Endodermal cell (in vitro differentiated cells): ENCODE results near the gene PLA1A. TPM values are rescaled to one million over a fixed set of nuclear protein-coding genes. Genes with fewer than 3 reads are reported as not detected.

Source experiments
- DNase-seq: peaks from one replicate; pipeline ENCODE4 v3.0.0-alpha.2; 2017
- H3K27ac ChIP-seq: 2 replicates; pipeline ENCODE4 v1.5.1; 2013; ENCODE audit warnings: mild to moderate bottlenecking, low read depth, low read length, moderate library complexity
- H3K27me3 ChIP-seq: 2 replicates; pipeline ENCODE4 v1.6.1; 2013; ENCODE audit warnings: mild to moderate bottlenecking, low read length, moderate library complexity; ENCODE audit not compliant: insufficient read depth, control insufficient read depth, poor library complexity, severe bottlenecking
- H3K36me3 ChIP-seq: 2 replicates; pipeline ENCODE4 v1.7.0; 2013; ENCODE audit warnings: mild to moderate bottlenecking, low read length, moderate library complexity; ENCODE audit not compliant: control insufficient read depth, insufficient read depth
- H3K4me1 ChIP-seq: one replicate; pipeline ENCODE4 v1.7.0; 2013; ENCODE audit warnings: low read length; ENCODE audit not compliant: control insufficient read depth, insufficient read depth
- H3K4me3 ChIP-seq: 2 replicates; pipeline ENCODE4 v1.5.1; 2013; ENCODE audit warnings: mild to moderate bottlenecking, low read length, moderate library complexity
- H3K9ac ChIP-seq: 2 replicates; pipeline ENCODE4 v1.6.1; 2013; ENCODE audit warnings: mild to moderate bottlenecking, low read length, moderate library complexity; ENCODE audit not compliant: poor library complexity, severe bottlenecking; ENCODE audit errors: extremely low read depth
- H3K9me3 ChIP-seq: 2 replicates; pipeline ENCODE4 v1.6.1; 2013; ENCODE audit warnings: mild to moderate bottlenecking, low read length, moderate library complexity; ENCODE audit not compliant: control insufficient read depth
- H3K27ac Mint-ChIP-seq: 2 replicates; pipeline ENCODE4 v1.8.0; 2020; ENCODE audit warnings: mixed read lengths
- H3K27me3 Mint-ChIP-seq: 2 replicates; pipeline ENCODE4 v1.8.0; 2021; ENCODE audit warnings: mild to moderate bottlenecking, mixed read lengths; ENCODE audit not compliant: insufficient read depth
- H3K36me3 Mint-ChIP-seq: 2 replicates; pipeline ENCODE4 v1.8.0; 2020; ENCODE audit warnings: low read depth, mixed read lengths
- H3K4me1 Mint-ChIP-seq: 2 replicates; pipeline ENCODE4 v1.8.0; 2020; ENCODE audit warnings: mixed read lengths
- H3K4me3 Mint-ChIP-seq: 2 replicates; pipeline ENCODE4 v1.8.0; 2020; ENCODE audit warnings: mild to moderate bottlenecking, moderate library complexity, mixed read lengths
- H3K9me3 Mint-ChIP-seq: 2 replicates; pipeline ENCODE4 v1.8.0; 2020; ENCODE audit warnings: mild to moderate bottlenecking, mixed read lengths
- WGBS, 2 experiments: methylation state at CpG; one replicate each; pipeline versions ENCODE4 v1.1.5 to v1.1.7; 2013; ENCODE audit warnings: missing lambda C conversion rate in 2 of 2, mixed read lengths in 1 of 2; ENCODE audit not compliant: insufficient coverage in 1 of 2, insufficient read length in 1 of 2; 5-methylcytosine and 5-hydroxymethylcytosine counted together
- total RNA-seq, 2 donors: library from RNA; stranded (reverse); fragmentation: NEBNext Ultra II Directional in 1 of 2; extraction: Animal tissue kit (Norgen Biotek cat#: 25700) in 1 of 2; gene quantifications; 2 replicates in 1 of 2; 3 replicates in 1 of 2; pipeline ENCODE4 v1.2.1, GENCODE V29; 2021
- TF ChIP-seq, protein P1 (sequence below): fragments of 200-600 bp; sonication (generic); conservative IDR thresholded peaks from 2 replicates; pipeline ENCODE4 v1.5.0; 2021; ENCODE audit warnings: antibody characterized with exemption, mild to moderate bottlenecking

Gene PLA1A
- total RNA-seq, 2 donors from 2014 or later: 2.4 to 5.3 TPM

DNA sequence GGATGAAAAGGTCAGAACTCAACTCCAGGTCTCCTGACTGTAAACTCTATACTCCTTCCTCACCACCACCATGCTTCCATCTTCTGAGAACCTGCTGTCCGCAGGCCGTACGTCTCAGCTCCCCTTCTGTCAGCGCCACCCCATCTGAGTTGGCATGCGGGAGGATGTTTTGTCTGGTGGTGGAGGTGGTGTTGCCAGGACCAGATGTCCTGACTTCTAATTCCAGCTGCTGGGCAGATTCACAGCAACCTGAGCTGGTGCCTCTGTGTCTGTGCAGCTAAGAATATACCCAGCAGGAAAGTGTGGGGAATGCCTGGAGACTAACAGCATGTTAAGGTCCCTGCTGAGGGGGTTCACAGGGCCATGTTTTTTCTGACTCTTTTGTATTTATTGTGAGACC lies 23.2 kb downstream of the PLA1A start:
- H3K4me3 ChIP-seq: no peak overlapping the region
- no peaks in the 10 kb centered on the region for H3K27me3 ChIP-seq
- 97% methylated on average over 5 of the region's 5 CpGs; no CpG with 5 or more reads in 1 of the 2 experiments for WGBS, 2 experiments
- no peaks in the 10 kb centered on the region for H3K9me3 Mint-ChIP-seq
- peaks cover 3% of the 10 kb centered on the region for H3K4me1 ChIP-seq
- peaks cover 2% of the 10 kb centered on the region for H3K27me3 Mint-ChIP-seq
- H3K9me3 ChIP-seq: peaks cover 4% of the 10 kb centered on the region
- H3K36me3 ChIP-seq: no peaks in the 10 kb centered on the region
- peaks cover 13% of the 10 kb centered on the region for H3K4me1 Mint-ChIP-seq
- H3K27ac ChIP-seq: no peak overlapping the region
- TF ChIP-seq, protein P1, sequence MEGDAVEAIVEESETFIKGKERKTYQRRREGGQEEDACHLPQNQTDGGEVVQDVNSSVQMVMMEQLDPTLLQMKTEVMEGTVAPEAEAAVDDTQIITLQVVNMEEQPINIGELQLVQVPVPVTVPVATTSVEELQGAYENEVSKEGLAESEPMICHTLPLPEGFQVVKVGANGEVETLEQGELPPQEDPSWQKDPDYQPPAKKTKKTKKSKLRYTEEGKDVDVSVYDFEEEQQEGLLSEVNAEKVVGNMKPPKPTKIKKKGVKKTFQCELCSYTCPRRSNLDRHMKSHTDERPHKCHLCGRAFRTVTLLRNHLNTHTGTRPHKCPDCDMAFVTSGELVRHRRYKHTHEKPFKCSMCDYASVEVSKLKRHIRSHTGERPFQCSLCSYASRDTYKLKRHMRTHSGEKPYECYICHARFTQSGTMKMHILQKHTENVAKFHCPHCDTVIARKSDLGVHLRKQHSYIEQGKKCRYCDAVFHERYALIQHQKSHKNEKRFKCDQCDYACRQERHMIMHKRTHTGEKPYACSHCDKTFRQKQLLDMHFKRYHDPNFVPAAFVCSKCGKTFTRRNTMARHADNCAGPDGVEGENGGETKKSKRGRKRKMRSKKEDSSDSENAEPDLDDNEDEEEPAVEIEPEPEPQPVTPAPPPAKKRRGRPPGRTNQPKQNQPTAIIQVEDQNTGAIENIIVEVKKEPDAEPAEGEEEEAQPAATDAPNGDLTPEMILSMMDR: no peak
- DNase-seq: no peak
- no peaks in the 10 kb centered on the region for H3K36me3 Mint-ChIP-seq
- no peak overlapping the region for H3K4me3 Mint-ChIP-seq
- H3K9ac ChIP-seq: no peak overlapping the region
- no peak overlapping the region for H3K27ac Mint-ChIP-seq

DNA sequence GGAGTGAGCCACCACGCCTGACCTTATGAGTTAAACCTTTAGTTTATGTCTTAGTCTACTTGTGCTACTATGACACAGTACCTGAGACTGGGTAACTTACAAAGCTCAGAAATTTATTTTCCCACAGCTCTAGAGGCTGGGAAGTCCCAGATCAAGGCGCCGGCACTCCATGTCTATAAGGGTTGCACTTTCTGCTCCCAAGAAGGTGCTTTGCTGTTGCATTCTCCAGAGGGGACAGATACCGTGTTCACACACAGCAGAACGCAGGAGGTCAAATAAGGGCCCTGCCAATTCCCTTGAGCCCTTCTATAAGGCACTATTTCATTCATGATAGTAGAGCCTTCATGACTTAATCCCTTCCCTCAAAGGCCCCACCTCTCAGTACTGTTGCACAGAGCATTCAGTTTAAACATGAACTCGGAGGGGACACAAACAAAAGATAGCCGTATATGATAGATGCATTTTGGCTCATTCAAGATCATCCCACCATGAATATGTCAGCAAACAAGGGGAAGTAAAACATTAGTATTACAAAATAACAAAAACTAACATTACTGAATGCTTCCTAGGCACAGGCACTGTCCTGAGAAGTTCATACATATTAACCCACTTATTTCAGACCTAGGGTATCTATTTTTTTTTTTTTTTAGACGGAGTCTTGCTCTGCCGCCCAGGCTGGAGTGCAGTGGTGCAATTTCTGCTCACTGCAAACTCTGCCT lies 26.5 kb downstream of the PLA1A start:
- Histone ChIP-seq H3K27me3 (no peaks in the 10 kb centered on the region), H3K9me3 (peaks cover 4% of the 10 kb centered on the region), H3K36me3 (no peaks in the 10 kb centered on the region), H3K27ac (no peak overlapping the region), H3K4me3 (no peak overlapping the region), H3K9ac (no peak overlapping the region), H3K4me1 (peaks cover 3% of the 10 kb centered on the region)
- Mint-ChIP-seq H3K36me3 (no peaks in the 10 kb centered on the region), H3K27me3 (peaks cover 6% of the 10 kb centered on the region), H3K4me3 (no peak overlapping the region), H3K9me3 (no peaks in the 10 kb centered on the region), H3K27ac (no peak overlapping the region), H3K4me1 (peaks cover 19% of the 10 kb centered on the region)
- DNase-seq: no peak
- TF ChIP-seq, protein P1: no peak
- 90 to 93% methylated on average over 7 to 9 of the region's 9 CpGs for WGBS, 2 experiments

DNA sequence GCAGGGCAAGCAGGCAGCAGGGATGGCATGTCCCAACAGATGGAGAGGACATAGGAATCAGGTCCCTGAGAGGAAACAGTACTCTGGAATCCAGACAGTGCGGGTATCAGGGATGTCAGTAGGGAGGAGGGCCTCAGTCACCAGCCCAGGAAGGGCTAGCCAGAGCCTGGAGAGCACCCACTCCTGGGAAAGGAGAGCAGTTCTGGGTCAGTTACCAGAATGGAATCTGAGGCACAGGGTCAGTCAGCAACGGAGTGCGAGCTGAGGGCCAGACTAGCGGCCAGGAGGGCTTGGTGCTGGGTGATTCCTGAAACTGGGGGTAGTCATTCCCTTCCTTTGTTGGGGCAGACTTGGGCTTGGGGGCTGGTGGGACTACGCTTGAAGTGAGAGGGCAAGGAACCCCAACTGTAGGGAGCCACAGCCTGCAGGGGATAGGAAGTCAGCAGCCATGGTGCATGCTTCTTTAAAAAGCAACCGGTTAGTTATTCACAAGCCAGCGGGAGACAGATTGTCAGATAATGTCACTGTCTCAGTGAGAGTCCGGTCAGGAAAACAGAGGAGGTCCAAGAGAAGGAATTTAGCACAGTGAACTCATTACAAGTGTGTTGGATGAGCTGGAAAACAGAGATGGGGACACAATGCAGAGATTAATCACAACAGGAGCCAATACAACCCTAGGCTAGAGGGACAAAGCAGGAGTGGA lies 27.9 kb downstream of the PLA1A start:
- H3K27me3 Mint-ChIP-seq: peaks cover 6% of the 10 kb centered on the region
- Histone ChIP-seq H3K27me3 (no peaks in the 10 kb centered on the region), H3K9ac (no peak overlapping the region), H3K27ac (no peak overlapping the region), H3K4me3 (no peak overlapping the region), H3K36me3 (no peaks in the 10 kb centered on the region), H3K9me3 (peaks cover 4% of the 10 kb centered on the region), H3K4me1 (peaks cover 3% of the 10 kb centered on the region)
- peaks cover 19% of the 10 kb centered on the region for H3K4me1 Mint-ChIP-seq
- no peak overlapping the region for H3K4me3 Mint-ChIP-seq
- H3K9me3 Mint-ChIP-seq: no peaks in the 10 kb centered on the region
- no peaks in the 10 kb centered on the region for H3K36me3 Mint-ChIP-seq
- WGBS, 2 experiments: 56 to 67% methylated on average over 8 of the region's 8 CpGs
- no peak for DNase-seq
- TF ChIP-seq, protein P1: no peak
- no peak overlapping the region for H3K27ac Mint-ChIP-seq
